Measurements from ENCODE around the gene MAGEA8. TPM values are rescaled to one million over a fixed set of nuclear protein-coding genes. Genes with fewer than 3 reads are reported as not detected.
"Not testable (repeated sequence)": the region's sequence is repeated elsewhere in the genome, so short reads cannot be mapped to it uniquely, and the experiment has no call there.

MAGEA8 gene
- total and polyA plus RNA-seq, 4 donors: not detected

GRCh38 chrX:149831473-149831872 is 49.5 kb upstream of the MAGEA8 start:
- Histone ChIP-seq H3K27me3 (ENCODE audit: control insufficient read depth in 4 of 4, insufficient read depth in 4 of 4, low read length in 3 of 4) (no peaks in the 10 kb centered on the region), H3K9me3 (ENCODE audit: control insufficient read depth in 4 of 4, low read length in 3 of 4) (no peaks in the 10 kb centered on the region), H3K4me1 (ENCODE audit: control insufficient read depth in 4 of 4, insufficient read depth in 4 of 4, low read length in 3 of 4) (no peaks in the 10 kb centered on the region), H3K27ac (ENCODE audit: low read depth in 1 of 2, low read length in 2 of 2) (no peak overlapping the region), H3K4me3 (ENCODE audit: low read depth in 1 of 3, low read length in 3 of 3) (no peak overlapping the region), H3K36me3 (ENCODE audit: control insufficient read depth in 4 of 4, insufficient read depth in 3 of 4, low read depth in 1 of 4, low read length in 3 of 4) (no peaks in the 10 kb centered on the region), H3K9ac (ENCODE audit: low read depth in 1 of 2, low read length in 2 of 2) (no peak overlapping the region)
- no peak for TF ChIP-seq GABPA (IDR thresholded peaks at IDR 0.05 in 1 of 2, conservative IDR thresholded peaks at IDR 0.05 in 1 of 2)
- TF ChIP-seq FOXA1 (IDR thresholded peaks at IDR 0.05): no peak
- no peak for TF ChIP-seq MAX (IDR thresholded peaks at IDR 0.05)
- no peak for TF ChIP-seq ZBTB33 (IDR thresholded peaks at IDR 0.05)
- no peak for TF ChIP-seq JUND (IDR thresholded peaks at IDR 0.05)
- TF ChIP-seq HNF4G (IDR thresholded peaks at IDR 0.05): no peak
- TF ChIP-seq YY1 (IDR thresholded peaks at IDR 0.05): no peak
- TF ChIP-seq ATF3 (IDR thresholded peaks at IDR 0.05): no peak
- TF ChIP-seq TAF1 (conservative IDR thresholded peaks at IDR 0.05): no peak
- no peak for TF ChIP-seq CTCF (IDR thresholded peaks at IDR 0.05; ENCODE audit: low read depth, low read length, missing input control)
- no peak for TF ChIP-seq REST (IDR thresholded peaks at IDR 0.05)
- TF ChIP-seq HNF4A (conservative IDR thresholded peaks at IDR 0.05): no peak
- TF ChIP-seq FOXA2 (IDR thresholded peaks at IDR 0.05): no peak
- no peak for TF ChIP-seq RXRA (IDR thresholded peaks at IDR 0.05)
- TF ChIP-seq EGR1 (IDR thresholded peaks at IDR 0.05; ENCODE audit: low read depth in 2 of 2): no peak
- TF ChIP-seq SP1 (IDR thresholded peaks at IDR 0.05): no peak
- TF ChIP-seq RAD21 (IDR thresholded peaks at IDR 0.05): no peak
- WGBS: 94% methylated on average over 2 of the region's 2 CpGs
- DNase-seq (ENCODE audit: low spot score): no peak

GRCh38 chrX:149836728-149837127 is 44.3 kb upstream of the MAGEA8 start:
- H3K27ac ChIP-seq (ENCODE audit: low read depth in 1 of 2, low read length in 2 of 2); H3K9ac ChIP-seq (ENCODE audit: low read depth in 1 of 2, low read length in 2 of 2); H3K27me3 ChIP-seq (ENCODE audit: control insufficient read depth in 4 of 4, insufficient read depth in 4 of 4, low read length in 3 of 4); H3K36me3 ChIP-seq (ENCODE audit: control insufficient read depth in 4 of 4, insufficient read depth in 3 of 4, low read depth in 1 of 4, low read length in 3 of 4); DNase-seq (ENCODE audit: low spot score); H3K4me1 ChIP-seq (ENCODE audit: control insufficient read depth in 4 of 4, insufficient read depth in 4 of 4, low read length in 3 of 4); H3K9me3 ChIP-seq (ENCODE audit: control insufficient read depth in 4 of 4, low read length in 3 of 4); H3K4me3 ChIP-seq (ENCODE audit: low read depth in 1 of 3, low read length in 3 of 3): not testable (repeated sequence)
- 66% methylated on average over 5 of the region's 5 CpGs for WGBS

Measured in liver (tissue), 9 donors.